Type B pancreatic cell (in vitro differentiated cells): ENCODE measurements around the gene NEDD4L. TPM values are rescaled to one million over a fixed set of nuclear protein-coding genes. Genes with fewer than 3 reads are reported as not detected.
A peak's percentile ranks its signal among the peaks of the same experiment; 100 is the strongest.

ENCODE experiments used
- DNase-seq: peaks from one replicate; pipeline ENCODE4 v3.0.0; 2021; ENCODE audit warnings: mixed read lengths; ENCODE audit not compliant: unreplicated experiment; ENCODE audit errors: extremely low spot score
- H3K27ac Mint-ChIP-seq: 2 replicates; pipeline ENCODE4 v1.8.0; 2021; ENCODE audit warnings: mild to moderate bottlenecking, mixed read lengths
- H3K27me3 Mint-ChIP-seq: 2 replicates; pipeline ENCODE4 v1.8.0; 2021; ENCODE audit warnings: mixed read lengths
- H3K36me3 Mint-ChIP-seq: 2 replicates; pipeline ENCODE4 v1.8.0; 2021; ENCODE audit warnings: mixed read lengths
- H3K4me1 Mint-ChIP-seq: one replicate; pipeline ENCODE4 v1.8.0; 2021; ENCODE audit warnings: mixed read lengths; ENCODE audit not compliant: unreplicated experiment
- H3K4me3 Mint-ChIP-seq: 2 replicates; pipeline ENCODE4 v1.8.0; 2021; ENCODE audit warnings: mild to moderate bottlenecking, mixed read lengths
- H3K9me3 Mint-ChIP-seq: 2 replicates; pipeline ENCODE4 v1.8.0; 2021; ENCODE audit warnings: mixed read lengths
- total RNA-seq: library from RNA; stranded (reverse); gene quantifications from 2 replicates; pipeline ENCODE4 v1.2.1, GENCODE V29; 2021; ENCODE audit warnings: low replicate concordance
- TF ChIP-seq, protein P1 (sequence below): fragments of 200-600 bp; sonication (generic); conservative IDR thresholded peaks from 2 replicates; pipeline ENCODE4 v1.5.0; 2021; ENCODE audit warnings: antibody characterized with exemption, mild to moderate bottlenecking

NEDD4L gene
- total RNA-seq, 1 donor from 2014 or later: 84.7 TPM

GRCh38 chr18:58226429-58226828 lies 182.4 kb downstream of the NEDD4L start:
- Mint-ChIP-seq H3K4me3 (no peak overlapping the region), H3K27me3 (no peaks in the 10 kb centered on the region), H3K36me3 (no peaks in the 10 kb centered on the region), H3K27ac (no peak overlapping the region), H3K4me1 (peaks cover 79% of the 10 kb centered on the region), H3K9me3 (no peaks in the 10 kb centered on the region)
- TF ChIP-seq, protein P1, sequence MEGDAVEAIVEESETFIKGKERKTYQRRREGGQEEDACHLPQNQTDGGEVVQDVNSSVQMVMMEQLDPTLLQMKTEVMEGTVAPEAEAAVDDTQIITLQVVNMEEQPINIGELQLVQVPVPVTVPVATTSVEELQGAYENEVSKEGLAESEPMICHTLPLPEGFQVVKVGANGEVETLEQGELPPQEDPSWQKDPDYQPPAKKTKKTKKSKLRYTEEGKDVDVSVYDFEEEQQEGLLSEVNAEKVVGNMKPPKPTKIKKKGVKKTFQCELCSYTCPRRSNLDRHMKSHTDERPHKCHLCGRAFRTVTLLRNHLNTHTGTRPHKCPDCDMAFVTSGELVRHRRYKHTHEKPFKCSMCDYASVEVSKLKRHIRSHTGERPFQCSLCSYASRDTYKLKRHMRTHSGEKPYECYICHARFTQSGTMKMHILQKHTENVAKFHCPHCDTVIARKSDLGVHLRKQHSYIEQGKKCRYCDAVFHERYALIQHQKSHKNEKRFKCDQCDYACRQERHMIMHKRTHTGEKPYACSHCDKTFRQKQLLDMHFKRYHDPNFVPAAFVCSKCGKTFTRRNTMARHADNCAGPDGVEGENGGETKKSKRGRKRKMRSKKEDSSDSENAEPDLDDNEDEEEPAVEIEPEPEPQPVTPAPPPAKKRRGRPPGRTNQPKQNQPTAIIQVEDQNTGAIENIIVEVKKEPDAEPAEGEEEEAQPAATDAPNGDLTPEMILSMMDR: no peak
- DNase-seq: no peak

GRCh38 chr18:58227361-58227930 lies 183.4 kb downstream of the NEDD4L start:
- TF ChIP-seq, protein P1: no peak
- Mint-ChIP-seq H3K36me3 (peaks cover 6% of the 10 kb centered on the region), H3K27me3 (no peaks in the 10 kb centered on the region), H3K4me3 (no peak overlapping the region), H3K9me3 (no peaks in the 10 kb centered on the region), H3K27ac (peak overlapping the region; percentile 40), H3K4me1 (peaks cover 80% of the 10 kb centered on the region)
- DNase-seq: no peak

DNA sequence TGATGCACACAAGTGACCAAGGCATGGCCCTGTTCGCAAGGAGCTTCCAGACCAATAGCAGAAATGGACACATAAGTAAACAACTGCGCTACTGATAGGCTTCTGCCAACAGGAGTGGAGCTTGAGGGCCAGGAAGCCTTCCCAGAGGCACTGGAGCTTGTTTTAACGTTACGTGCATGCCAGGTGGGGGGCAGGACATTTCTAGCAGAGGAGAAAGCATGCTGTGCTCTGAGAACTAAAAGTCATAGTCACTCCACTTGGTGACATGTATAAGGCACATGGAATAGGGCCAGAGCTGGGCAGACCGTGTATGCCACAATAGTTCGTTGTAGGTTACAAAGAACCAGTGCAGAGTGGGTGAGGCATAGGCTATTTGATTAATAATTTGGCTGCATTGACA lies 184.2 kb downstream of the NEDD4L start:
- no peaks in the 10 kb centered on the region for H3K27me3 Mint-ChIP-seq
- H3K4me1 Mint-ChIP-seq: peaks cover 77% of the 10 kb centered on the region
- TF ChIP-seq, protein P1: no peak
- H3K27ac Mint-ChIP-seq: peak overlapping the region; percentile 40
- no peaks in the 10 kb centered on the region for H3K9me3 Mint-ChIP-seq
- DNase-seq: no peak
- no peak overlapping the region for H3K4me3 Mint-ChIP-seq
- peaks cover 9% of the 10 kb centered on the region for H3K36me3 Mint-ChIP-seq

DNA sequence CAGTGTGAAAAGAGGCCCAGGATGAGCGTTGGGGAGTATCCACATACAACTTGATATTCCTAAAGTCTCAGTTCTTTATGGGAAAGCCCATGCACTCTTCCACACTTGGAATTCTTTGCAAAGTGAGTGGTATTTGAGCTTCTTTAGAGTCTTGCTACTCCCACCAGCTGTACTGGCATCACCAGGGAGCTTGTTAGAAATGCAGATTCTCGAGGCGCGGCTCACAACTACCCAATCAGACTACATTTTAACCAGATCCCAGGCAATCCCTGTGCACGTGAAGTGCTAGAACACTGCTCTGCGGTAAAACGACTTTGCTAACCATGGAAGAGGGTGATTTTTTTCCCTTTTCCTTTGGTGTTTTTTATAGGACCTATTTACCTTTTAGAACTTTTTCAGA lies 184.7 kb downstream of the NEDD4L start:
- Mint-ChIP-seq H3K36me3 (peaks cover 11% of the 10 kb centered on the region), H3K9me3 (no peaks in the 10 kb centered on the region), H3K27ac (peak overlapping the region; percentile 40), H3K27me3 (no peaks in the 10 kb centered on the region), H3K4me1 (peaks cover 77% of the 10 kb centered on the region), H3K4me3 (no peak overlapping the region)
- no peak for DNase-seq
- TF ChIP-seq, protein P1: no peak

GRCh38 chr18:58229162-58229561 lies 185.1 kb downstream of the NEDD4L start:
- no peak overlapping the region for H3K4me3 Mint-ChIP-seq
- H3K27me3 Mint-ChIP-seq: no peaks in the 10 kb centered on the region
- H3K27ac Mint-ChIP-seq: peak overlapping the region; percentile 8
- TF ChIP-seq, protein P1: no peak
- H3K4me1 Mint-ChIP-seq: peaks cover 77% of the 10 kb centered on the region
- H3K36me3 Mint-ChIP-seq: peaks cover 14% of the 10 kb centered on the region
- H3K9me3 Mint-ChIP-seq: no peaks in the 10 kb centered on the region
- DNase-seq: no peak
